Astrocyte (in vitro differentiated cells and primary cell): ENCODE data around the gene TAS2R42. TPM values are rescaled to one million over a fixed set of nuclear protein-coding genes. Genes with fewer than 3 reads are reported as not detected.

Source experiments
- DNase-seq: peaks from one replicate; pipeline ENCODE4 v3.0.0-alpha.2; 2010; ENCODE audit warnings: low read depth
- FAIRE-seq: peaks from 2 replicates; lab custom pipeline; 2011; peaks lifted over from hg19 to GRCh38; lab: Jason Lieb, UNC
- H2AFZ ChIP-seq: 2 replicates; pipeline ENCODE4 v1.6.0; 2012; ENCODE audit warnings: low read depth, low read length, inconsistent platforms
- H3K27ac ChIP-seq: 2 replicates; pipeline ENCODE4 v1.5.1; 2011; ENCODE audit warnings: low read depth, low read length, inconsistent platforms
- H3K27me3 ChIP-seq: 2 replicates; pipeline ENCODE4 v1.6.0; 2011; ENCODE audit warnings: low read length, inconsistent platforms; ENCODE audit not compliant: insufficient read depth
- H3K36me3 ChIP-seq: 2 replicates; pipeline ENCODE4 v1.5.1; 2011; ENCODE audit warnings: low read length, inconsistent platforms; ENCODE audit not compliant: insufficient read depth
- H3K4me1 ChIP-seq: 2 replicates; pipeline ENCODE4 v1.5.1; 2011; ENCODE audit warnings: low read length, inconsistent platforms; ENCODE audit not compliant: insufficient read depth
- H3K4me2 ChIP-seq: 2 replicates; pipeline ENCODE4 v1.6.0; 2012; ENCODE audit warnings: low read length, inconsistent platforms
- H3K4me3 ChIP-seq: 2 replicates; pipeline ENCODE4 v1.5.1; 2011; ENCODE audit warnings: low read depth, mild to moderate bottlenecking, low read length, inconsistent platforms; ENCODE audit not compliant: insufficient read depth
- H3K79me2 ChIP-seq: 2 replicates; pipeline ENCODE4 v1.6.0; 2012; ENCODE audit warnings: mild to moderate bottlenecking, low read length, inconsistent platforms; ENCODE audit not compliant: insufficient read depth
- H3K9ac ChIP-seq: 2 replicates; pipeline ENCODE4 v1.6.0; 2012; ENCODE audit warnings: mild to moderate bottlenecking, low read length, inconsistent platforms
- H3K9me3 ChIP-seq: 2 replicates; pipeline ENCODE4 v1.5.1; 2012; ENCODE audit warnings: low read depth, mild to moderate bottlenecking, low read length, inconsistent platforms; ENCODE audit not compliant: insufficient read depth
- H4K20me1 ChIP-seq: 2 replicates; pipeline ENCODE4 v1.6.0; 2012; ENCODE audit warnings: low read length, inconsistent platforms; ENCODE audit not compliant: insufficient read depth
- H3K27ac Mint-ChIP-seq: one replicate; pipeline ENCODE4 v1.8.0; 2021; ENCODE audit warnings: mild to moderate bottlenecking, mixed read lengths; ENCODE audit not compliant: unreplicated experiment
- H3K27me3 Mint-ChIP-seq: one replicate; pipeline ENCODE4 v1.8.0; 2021; ENCODE audit warnings: low read depth, mixed read lengths; ENCODE audit not compliant: unreplicated experiment
- H3K36me3 Mint-ChIP-seq: one replicate; pipeline ENCODE4 v1.8.0; 2021; ENCODE audit warnings: low read depth, mixed read lengths; ENCODE audit not compliant: unreplicated experiment
- H3K4me1 Mint-ChIP-seq: one replicate; pipeline ENCODE4 v1.8.0; 2021; ENCODE audit warnings: low read depth, mixed read lengths; ENCODE audit not compliant: unreplicated experiment
- H3K4me3 Mint-ChIP-seq: one replicate; pipeline ENCODE4 v1.8.0; 2021; ENCODE audit warnings: mild to moderate bottlenecking, moderate library complexity, mixed read lengths; ENCODE audit not compliant: unreplicated experiment
- H3K9me3 Mint-ChIP-seq: one replicate; pipeline ENCODE4 v1.8.0; 2021; ENCODE audit warnings: mild to moderate bottlenecking, mixed read lengths; ENCODE audit not compliant: unreplicated experiment
- EZH2 ChIP-seq: IDR thresholded peaks from 2 replicates; pipeline ENCODE4 v1.6.1; 2012; ENCODE audit warnings: mild to moderate bottlenecking, low read length, inconsistent platforms; ENCODE audit not compliant: insufficient read depth
- total RNA-seq: library from RNA; stranded (reverse); gene quantifications from 2 replicates; pipeline ENCODE4 v1.2.1, GENCODE V29; 2021
- TF ChIP-seq, protein P1 (sequence below): IDR thresholded peaks from 2 replicates; pipeline ENCODE4 v1.5.1; 2011; ENCODE audit warnings: low read depth, mild to moderate bottlenecking, inconsistent platforms, low read length, moderate library complexity; ENCODE audit not compliant: insufficient read depth

Gene TAS2R42
- total RNA-seq, 1 donor from 2014 or later = not detected

DNA sequence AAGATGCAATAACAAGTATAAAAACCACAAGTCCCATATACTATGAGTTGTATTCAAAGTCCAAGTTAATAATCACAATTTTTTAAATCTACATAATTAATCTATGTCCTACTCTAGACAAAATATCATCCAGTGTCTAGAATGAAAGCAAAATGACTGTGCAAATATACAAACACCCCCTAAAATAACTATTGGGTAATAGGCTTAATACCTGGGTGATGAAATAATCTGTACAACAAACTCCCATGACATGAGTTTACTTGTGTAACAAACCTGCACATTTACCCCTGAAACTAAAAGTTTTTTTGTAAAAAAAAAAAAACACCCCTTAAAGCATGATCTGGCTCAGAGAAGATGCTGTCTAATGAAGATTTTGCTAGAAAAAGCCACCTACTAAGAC is 4.2 kb downstream of the TAS2R42 start:
- H3K4me3 Mint-ChIP-seq = no peak overlapping the region
- H3K4me2 ChIP-seq = no peak overlapping the region
- no peaks in the 10 kb centered on the region for H3K4me1 Mint-ChIP-seq
- no peaks in the 10 kb centered on the region for H3K79me2 ChIP-seq
- H3K27me3 ChIP-seq = no peaks in the 10 kb centered on the region
- no peaks in the 10 kb centered on the region for H3K4me1 ChIP-seq
- no peak overlapping the region for H3K27ac Mint-ChIP-seq
- FAIRE-seq = no peak
- H3K9me3 Mint-ChIP-seq = no peaks in the 10 kb centered on the region
- no peak for DNase-seq
- no peaks in the 10 kb centered on the region for H3K36me3 Mint-ChIP-seq
- no peaks in the 10 kb centered on the region for H3K9me3 ChIP-seq
- no peaks in the 10 kb centered on the region for H3K36me3 ChIP-seq
- no peak overlapping the region for H3K4me3 ChIP-seq
- no peak overlapping the region for H3K9ac ChIP-seq
- H4K20me1 ChIP-seq = no peaks in the 10 kb centered on the region
- no peak overlapping the region for H2AFZ ChIP-seq
- no peak overlapping the region for H3K27ac ChIP-seq
- H3K27me3 Mint-ChIP-seq = no peaks in the 10 kb centered on the region
- TF ChIP-seq, protein P1, sequence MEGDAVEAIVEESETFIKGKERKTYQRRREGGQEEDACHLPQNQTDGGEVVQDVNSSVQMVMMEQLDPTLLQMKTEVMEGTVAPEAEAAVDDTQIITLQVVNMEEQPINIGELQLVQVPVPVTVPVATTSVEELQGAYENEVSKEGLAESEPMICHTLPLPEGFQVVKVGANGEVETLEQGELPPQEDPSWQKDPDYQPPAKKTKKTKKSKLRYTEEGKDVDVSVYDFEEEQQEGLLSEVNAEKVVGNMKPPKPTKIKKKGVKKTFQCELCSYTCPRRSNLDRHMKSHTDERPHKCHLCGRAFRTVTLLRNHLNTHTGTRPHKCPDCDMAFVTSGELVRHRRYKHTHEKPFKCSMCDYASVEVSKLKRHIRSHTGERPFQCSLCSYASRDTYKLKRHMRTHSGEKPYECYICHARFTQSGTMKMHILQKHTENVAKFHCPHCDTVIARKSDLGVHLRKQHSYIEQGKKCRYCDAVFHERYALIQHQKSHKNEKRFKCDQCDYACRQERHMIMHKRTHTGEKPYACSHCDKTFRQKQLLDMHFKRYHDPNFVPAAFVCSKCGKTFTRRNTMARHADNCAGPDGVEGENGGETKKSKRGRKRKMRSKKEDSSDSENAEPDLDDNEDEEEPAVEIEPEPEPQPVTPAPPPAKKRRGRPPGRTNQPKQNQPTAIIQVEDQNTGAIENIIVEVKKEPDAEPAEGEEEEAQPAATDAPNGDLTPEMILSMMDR = no peak
- TF ChIP-seq EZH2 = no peak

DNA sequence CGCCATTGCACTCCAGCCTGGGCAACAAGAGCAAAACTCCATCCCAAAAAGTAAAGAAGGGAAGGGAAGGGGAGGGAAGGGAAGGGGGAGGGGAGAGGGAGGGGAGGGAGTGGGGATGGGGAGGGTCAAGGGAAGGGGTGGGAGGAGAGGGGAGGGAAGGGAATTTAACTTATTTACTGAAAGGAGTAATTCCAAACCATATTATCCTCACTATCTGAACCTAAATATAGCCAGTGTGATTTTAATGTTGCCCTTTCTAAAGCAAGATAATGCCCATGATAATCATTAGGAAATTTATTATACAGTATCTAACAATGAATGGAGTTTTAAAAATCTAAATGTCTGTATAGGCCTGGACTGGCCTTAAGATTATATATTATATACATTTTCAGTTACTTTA is 8.5 kb downstream of the TAS2R42 start:
- FAIRE-seq = no peak
- no peaks in the 10 kb centered on the region for H3K36me3 ChIP-seq

DNA sequence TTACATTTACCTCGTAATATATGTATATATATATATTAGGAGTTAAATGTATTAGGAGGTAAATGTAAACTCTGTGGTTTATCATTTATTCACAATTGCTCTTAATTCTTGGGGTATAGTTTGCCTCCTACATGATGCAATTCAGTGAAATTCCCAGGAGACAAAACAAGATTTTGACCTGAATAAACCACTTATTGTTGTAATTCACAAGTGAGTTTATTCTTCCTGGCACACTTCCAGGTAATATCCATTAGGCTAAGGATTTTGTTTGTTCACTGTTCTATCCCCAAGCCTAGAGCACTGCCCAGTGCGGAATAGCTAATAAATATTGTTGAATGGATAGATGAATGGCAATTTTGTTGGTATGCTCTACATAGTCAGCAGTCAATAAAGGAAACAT is 12.7 kb downstream of the TAS2R42 start:
- Histone ChIP-seq H3K27ac (no peak overlapping the region), H2AFZ (no peak overlapping the region)

More for the DNA sequence above, 8.5 kb downstream of the TAS2R42 start:
- Histone ChIP-seq H2AFZ (no peak overlapping the region), H4K20me1 (peaks cover 15% of the 10 kb centered on the region), H3K27me3 (no peaks in the 10 kb centered on the region), H3K27ac (no peak overlapping the region), H3K9ac (no peak overlapping the region), H3K4me2 (no peak overlapping the region), H3K4me1 (no peaks in the 10 kb centered on the region), H3K9me3 (no peaks in the 10 kb centered on the region), H3K79me2 (peaks cover 15% of the 10 kb centered on the region), H3K4me3 (no peak overlapping the region)
- TF ChIP-seq, protein P1 = no peak
- no peak for TF ChIP-seq EZH2
- Mint-ChIP-seq H3K4me1 (peaks cover 3% of the 10 kb centered on the region), H3K36me3 (no peaks in the 10 kb centered on the region), H3K9me3 (no peaks in the 10 kb centered on the region), H3K4me3 (no peak overlapping the region), H3K27me3 (no peaks in the 10 kb centered on the region), H3K27ac (no peak overlapping the region)
- DNase-seq = no peak

More for the DNA sequence above, 12.7 kb downstream of the TAS2R42 start:
- DNase-seq = no peak
- H3K9ac ChIP-seq = no peak overlapping the region
- TF ChIP-seq, protein P1 = no peak
- TF ChIP-seq EZH2 = no peak
- no peaks in the 10 kb centered on the region for H3K27me3 ChIP-seq
- H3K4me3 ChIP-seq = no peak overlapping the region
- no peaks in the 10 kb centered on the region for H3K9me3 ChIP-seq
- H3K4me1 ChIP-seq = peaks cover 6% of the 10 kb centered on the region
- H3K4me2 ChIP-seq = no peak overlapping the region
- peaks cover 49% of the 10 kb centered on the region for H3K79me2 ChIP-seq
- Mint-ChIP-seq H3K4me1 (peaks cover 11% of the 10 kb centered on the region), H3K36me3 (no peaks in the 10 kb centered on the region), H3K9me3 (no peaks in the 10 kb centered on the region), H3K27ac (no peak overlapping the region), H3K4me3 (no peak overlapping the region), H3K27me3 (no peaks in the 10 kb centered on the region)
- no peak for FAIRE-seq
- H3K36me3 ChIP-seq = no peaks in the 10 kb centered on the region
- peaks cover 31% of the 10 kb centered on the region for H4K20me1 ChIP-seq
